Breast epithelium (tissue), 3 donors: ENCODE results near the gene IL1RL1.

ENCODE experiments used
- CTCF ChIP-seq, 3 donors: fragments of 450-650 bp; IDR thresholded peaks; one replicate each; pipeline ENCODE4 v1.5.1; 2016 to 2017; ENCODE audit warnings: antibody characterized with exemption in 3 of 3, mild to moderate bottlenecking in 3 of 3, moderate library complexity in 3 of 3
- POLR2A ChIP-seq: fragments of 450-650 bp; IDR thresholded peaks from one replicate; pipeline ENCODE4 v1.6.1; 2016; ENCODE audit warnings: antibody characterized with exemption, mild to moderate bottlenecking, moderate library complexity
- POLR2AphosphoS5 ChIP-seq, 3 donors: sonication (generic); formaldehyde crosslinking; IDR thresholded peaks; one replicate each; pipeline ENCODE4 v1.6.1; 2017; ENCODE audit warnings: antibody characterized with exemption in 3 of 3

GRCh38 chr2:102279391-102279735 lies 32.0 kb upstream of the IL1RL1 start:
- no peak for TF ChIP-seq POLR2A
- no peak for TF ChIP-seq CTCF (IDR thresholded peaks at IDR 0.05)
- TF ChIP-seq POLR2AphosphoS5 (IDR thresholded peaks at IDR 0.05) = no peak
